AG09319 (cell line): ENCODE measurements around the gene ZDHHC20.

Experiments used
- DNase-seq: peaks from one replicate; pipeline ENCODE4 v3.0.0-alpha.2; 2010; ENCODE audit warnings: low read depth; ENCODE audit errors: extremely low read depth
- CTCF ChIP-seq: IDR thresholded peaks from 2 replicates; pipeline ENCODE4 v1.5.1; 2011; ENCODE audit warnings: low read depth, mild to moderate bottlenecking, inconsistent platforms, low read length, moderate library complexity

Gene ZDHHC20

DNA sequence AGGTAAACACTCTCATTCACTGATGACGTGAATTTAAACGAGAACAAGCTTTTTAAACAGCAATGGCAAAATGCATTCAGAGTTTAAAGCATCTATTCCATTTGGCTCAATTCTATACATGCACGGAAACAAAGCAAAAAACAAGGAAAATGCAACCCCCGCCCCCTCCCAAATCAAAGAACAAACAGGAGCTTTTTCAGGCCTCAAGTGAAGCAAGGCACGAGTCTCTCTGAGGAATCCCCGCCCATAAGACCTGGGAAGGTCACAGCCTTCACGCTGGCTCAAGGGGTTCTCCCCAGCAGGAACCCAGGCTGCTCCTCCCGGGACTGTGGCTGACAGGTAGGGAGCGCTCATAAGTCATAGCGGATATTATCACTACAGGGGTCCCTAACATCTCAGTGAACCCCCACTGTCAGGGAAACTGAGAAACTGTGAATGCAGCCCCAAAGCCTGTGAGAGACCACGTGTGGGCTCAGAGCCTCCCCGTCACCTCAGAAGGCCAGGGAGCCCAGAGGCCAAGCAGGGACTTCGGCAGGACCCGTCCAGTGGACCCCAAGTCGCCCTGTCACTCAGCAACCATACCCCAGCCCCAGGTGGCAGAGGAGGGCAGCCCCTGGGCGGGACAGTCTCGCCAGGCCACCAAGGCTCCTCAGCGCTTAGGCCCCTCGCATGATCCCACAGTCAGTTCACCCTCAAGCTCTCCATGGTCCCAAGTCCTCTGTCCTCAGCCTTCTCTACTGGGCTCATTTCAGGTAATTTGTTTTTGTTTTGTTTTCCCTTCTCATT lies 117.3 kb downstream of the ZDHHC20 start:
- DNase-seq: no peak
- no peak for TF ChIP-seq CTCF

GRCh38 chr13:21338639-21339278 lies 120.3 kb downstream of the ZDHHC20 start:
- no peak for DNase-seq
- TF ChIP-seq CTCF: no peak

DNA sequence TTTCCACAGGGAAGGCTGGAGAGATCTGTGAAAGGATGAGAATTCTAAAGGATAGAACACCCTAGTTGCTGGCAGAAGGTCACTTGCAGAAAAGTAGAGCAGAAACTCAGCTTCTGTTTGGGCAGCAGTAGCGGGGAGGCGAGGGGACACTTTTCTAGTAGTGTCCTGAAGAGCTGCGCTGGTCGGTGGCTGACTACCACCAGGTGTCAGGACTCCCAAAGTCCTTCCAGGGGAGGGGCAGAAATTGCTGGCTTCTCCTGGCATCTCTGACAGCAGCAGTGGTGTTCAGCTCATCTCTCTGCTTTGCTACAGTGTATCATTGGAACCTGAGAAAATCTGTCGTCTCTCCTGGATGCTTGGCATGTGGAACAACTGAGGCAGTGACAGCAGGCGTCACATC lies 120.9 kb downstream of the ZDHHC20 start:
- TF ChIP-seq CTCF: peak; percentile 3
- DNase-seq: no peak

- no peak for TF ChIP-seq CTCF
- no peak for DNase-seq
Observed at GRCh38 chr13:21336609-21337349, 122.3 kb downstream of the ZDHHC20 start.

- no peak for DNase-seq
- no peak for TF ChIP-seq CTCF
Observed at GRCh38 chr13:21333186-21333585, 125.9 kb downstream of the ZDHHC20 start.

DNA sequence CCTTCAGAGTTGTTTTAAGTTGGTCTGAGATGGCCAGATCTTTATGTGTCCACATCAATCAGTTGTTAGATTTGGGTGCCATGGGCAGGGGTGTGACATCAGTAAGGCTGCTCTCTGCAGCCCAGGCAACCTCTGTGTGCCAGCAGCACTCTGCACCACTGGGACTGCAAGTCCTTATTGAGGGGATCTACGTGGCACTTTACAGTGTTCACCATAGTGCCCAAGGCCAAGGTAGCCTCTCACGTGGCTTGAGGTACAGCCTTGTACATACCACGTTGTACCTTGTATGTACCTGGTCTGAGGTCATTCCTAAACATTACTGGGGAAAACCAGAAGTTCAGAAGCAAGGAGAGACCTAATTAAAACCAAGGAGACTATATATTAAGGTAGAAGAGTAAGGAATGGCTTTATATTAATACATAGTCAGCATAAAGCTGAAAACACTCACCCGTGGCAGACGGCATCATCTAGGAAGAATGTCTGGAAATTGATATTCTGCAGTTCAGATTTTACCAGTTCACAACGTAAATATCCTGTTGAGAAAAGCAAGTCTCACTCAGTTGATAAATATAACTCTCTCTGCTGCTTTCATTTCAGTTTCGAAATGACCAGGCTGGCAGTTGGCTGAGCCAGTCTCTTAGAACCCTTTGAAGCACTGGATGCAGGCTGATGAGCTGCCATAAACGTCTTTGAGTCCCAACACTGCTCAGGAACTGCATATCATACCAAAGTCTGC lies 128.8 kb downstream of the ZDHHC20 start:
- no peak for TF ChIP-seq CTCF

More for the DNA sequence above, 128.8 kb downstream of the ZDHHC20 start:
- no peak for DNase-seq
